GM23338 (cell line): ENCODE data around the gene CYP46A1. TPM values are rescaled to one million over a fixed set of nuclear protein-coding genes. Genes with fewer than 3 reads are reported as not detected.

Experiments used
- CTCF ChIP-seq, 2 experiments: fragments of 200-600 bp in 1 of 2; sonication (generic) in 1 of 2; conservative IDR thresholded peaks; 2 replicates each; pipeline versions ENCODE4 v1.5.1 to v1.6.1; 2016 to 2017; ENCODE audit warnings: antibody characterized with exemption in 2 of 2, low read depth in 2 of 2, mild to moderate bottlenecking in 2 of 2, moderate library complexity in 1 of 2
- ETS1 ChIP-seq: IDR thresholded peaks from 2 replicates; pipeline ENCODE4 v1.6.1; 2016; ENCODE audit warnings: antibody characterized with exemption
- EZH2 ChIP-seq: fragments of 200-600 bp; sonication (generic); IDR thresholded peaks from one replicate; pipeline ENCODE4 v1.8.0; 2017; ENCODE audit warnings: antibody characterized with exemption, mild to moderate bottlenecking, low read depth; ENCODE audit not compliant: unreplicated experiment
- EZH2phosphoT487 ChIP-seq: fragments of 200-600 bp; sonication (generic); IDR thresholded peaks from one replicate; pipeline ENCODE4 v1.8.1; 2018; ENCODE audit warnings: antibody characterized with exemption; ENCODE audit not compliant: unreplicated experiment
- NANOG ChIP-seq: IDR thresholded peaks from 2 replicates; pipeline ENCODE4 v1.6.1; 2016; ENCODE audit warnings: antibody characterized with exemption, borderline replicate concordance
- POLR2AphosphoS5 ChIP-seq: IDR thresholded peaks from 2 replicates; pipeline ENCODE4 v1.6.1; 2016; ENCODE audit warnings: antibody characterized with exemption, low read depth
- ZNF114 ChIP-seq: fragments of 250-450 bp; sonication (Bioruptor Pico); IDR thresholded peaks from 2 replicates; pipeline ENCODE4 v1.5.0; 2020; ENCODE audit warnings: mild to moderate bottlenecking, moderate library complexity
- ZNF462 ChIP-seq: fragments of 250-450 bp; sonication (Bioruptor Pico); IDR thresholded peaks from 2 replicates; pipeline ENCODE4 v1.5.0; 2020; ENCODE audit warnings: mild to moderate bottlenecking, moderate library complexity
- polyA plus RNA-seq: library from polyadenylated mRNA; unstranded; fragments of >200 nt; fragmentation: Nextera tagmentation; extraction: Ambion mirVana; gene quantifications from 2 replicates; pipeline ENCODE4 v1.2.1, GENCODE V29; 2016
- total RNA-seq: library from RNA; depleted of rRNA; stranded (reverse); fragments of >200 nt; shearing (Covaris generic); gene quantifications from 2 replicates; pipeline ENCODE4 v1.2.3, GENCODE V29; 2014
- TF ChIP-seq, protein P1 (sequence below): IDR thresholded peaks from one replicate; pipeline ENCODE4 v1.6.1; 2018; ENCODE audit warnings: antibody characterized with exemption; ENCODE audit not compliant: unreplicated experiment

CYP46A1 gene
- total and polyA plus RNA-seq, 2 experiments from 2014 or later, result 0.59 to 0.66 TPM

- no peak for TF ChIP-seq ZNF462
- no peak for TF ChIP-seq EZH2
- TF ChIP-seq NANOG, result no peak
- TF ChIP-seq POLR2AphosphoS5, result no peak
- TF ChIP-seq CTCF (conservative IDR thresholded peaks at IDR 0.05; ENCODE audit: low read depth in 2 of 2), result no peak
- TF ChIP-seq ETS1, result no peak
- TF ChIP-seq EZH2phosphoT487, result no peak
- no peak for TF ChIP-seq ZNF114
- TF ChIP-seq, protein P1, sequence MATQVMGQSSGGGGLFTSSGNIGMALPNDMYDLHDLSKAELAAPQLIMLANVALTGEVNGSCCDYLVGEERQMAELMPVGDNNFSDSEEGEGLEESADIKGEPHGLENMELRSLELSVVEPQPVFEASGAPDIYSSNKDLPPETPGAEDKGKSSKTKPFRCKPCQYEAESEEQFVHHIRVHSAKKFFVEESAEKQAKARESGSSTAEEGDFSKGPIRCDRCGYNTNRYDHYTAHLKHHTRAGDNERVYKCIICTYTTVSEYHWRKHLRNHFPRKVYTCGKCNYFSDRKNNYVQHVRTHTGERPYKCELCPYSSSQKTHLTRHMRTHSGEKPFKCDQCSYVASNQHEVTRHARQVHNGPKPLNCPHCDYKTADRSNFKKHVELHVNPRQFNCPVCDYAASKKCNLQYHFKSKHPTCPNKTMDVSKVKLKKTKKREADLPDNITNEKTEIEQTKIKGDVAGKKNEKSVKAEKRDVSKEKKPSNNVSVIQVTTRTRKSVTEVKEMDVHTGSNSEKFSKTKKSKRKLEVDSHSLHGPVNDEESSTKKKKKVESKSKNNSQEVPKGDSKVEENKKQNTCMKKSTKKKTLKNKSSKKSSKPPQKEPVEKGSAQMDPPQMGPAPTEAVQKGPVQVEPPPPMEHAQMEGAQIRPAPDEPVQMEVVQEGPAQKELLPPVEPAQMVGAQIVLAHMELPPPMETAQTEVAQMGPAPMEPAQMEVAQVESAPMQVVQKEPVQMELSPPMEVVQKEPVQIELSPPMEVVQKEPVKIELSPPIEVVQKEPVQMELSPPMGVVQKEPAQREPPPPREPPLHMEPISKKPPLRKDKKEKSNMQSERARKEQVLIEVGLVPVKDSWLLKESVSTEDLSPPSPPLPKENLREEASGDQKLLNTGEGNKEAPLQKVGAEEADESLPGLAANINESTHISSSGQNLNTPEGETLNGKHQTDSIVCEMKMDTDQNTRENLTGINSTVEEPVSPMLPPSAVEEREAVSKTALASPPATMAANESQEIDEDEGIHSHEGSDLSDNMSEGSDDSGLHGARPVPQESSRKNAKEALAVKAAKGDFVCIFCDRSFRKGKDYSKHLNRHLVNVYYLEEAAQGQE, result no peak
Measured at GRCh38 chr14:99755068-99755405, 70.9 kb downstream of the CYP46A1 start (continued).
